Uterus (tissue), 2 donors: ENCODE data around the gene SOCS2.

Source experiments
- CTCF ChIP-seq, 4 experiments: fragments of 200-600 bp in 2 of 4; fragments of 450-650 bp in 2 of 4; sonication (generic) in 2 of 4; IDR thresholded peaks; one replicate each; pipeline ENCODE4 v1.5.1; 2016 to 2019; ENCODE audit warnings: antibody characterized with exemption in 4 of 4, mild to moderate bottlenecking in 2 of 4, moderate library complexity in 1 of 4
- POLR2A ChIP-seq, 2 donors: fragments of 450-650 bp; IDR thresholded peaks; one replicate each; pipeline ENCODE4 v1.6.1; 2016; ENCODE audit warnings: antibody characterized with exemption in 2 of 2, mild to moderate bottlenecking in 1 of 2, moderate library complexity in 1 of 2

GRCh38 chr12:93624595-93625294 lies 52.3 kb downstream of the SOCS2 start:
- TF ChIP-seq CTCF (IDR thresholded peaks at IDR 0.05) (no peak), POLR2A (IDR thresholded peaks at IDR 0.05) (no peak)
